HG02885 (cell line): ENCODE measurements around the gene CDH23.
A peak's percentile ranks its signal among the peaks of the same experiment; 100 is the strongest.

Source experiments
- ATAC-seq: cut with Tn5 transposase; IDR thresholded peaks from one replicate; pipeline ENCODE4 v1.9.1; 2021; ENCODE audit warnings: mild to moderate bottlenecking; ENCODE audit not compliant: unreplicated experiment, poor library complexity

Gene CDH23

GRCh38 chr10:71687480-71687879 lies 290.8 kb downstream of the CDH23 start:
- no peak for ATAC-seq

- ATAC-seq, result no peak
Observed at GRCh38 chr10:71688256-71688655, 291.5 kb downstream of the CDH23 start.

GRCh38 chr10:71690094-71690720 lies 293.5 kb downstream of the CDH23 start:
- ATAC-seq, result no peak

GRCh38 chr10:71691405-71691804 lies 294.7 kb downstream of the CDH23 start:
- ATAC-seq, result no peak

- ATAC-seq, result no peak
Observed at GRCh38 chr10:71692598-71693306, 296.0 kb downstream of the CDH23 start.

- ATAC-seq, result no peak
Observed at GRCh38 chr10:71693377-71693776, 296.7 kb downstream of the CDH23 start.

- ATAC-seq, result no peak
Observed at GRCh38 chr10:71694039-71694501, 297.4 kb downstream of the CDH23 start.

- ATAC-seq, result peak; percentile 88
Observed at GRCh38 chr10:71694567-71694968, 297.8 kb downstream of the CDH23 start.

GRCh38 chr10:71695502-71696476 lies 299.1 kb downstream of the CDH23 start:
- ATAC-seq, result no peak

GRCh38 chr10:71696628-71697326 lies 300.1 kb downstream of the CDH23 start:
- no peak for ATAC-seq

- ATAC-seq, result no peak
Observed at GRCh38 chr10:71697938-71698709, 301.4 kb downstream of the CDH23 start.

- ATAC-seq, result no peak
Observed at GRCh38 chr10:71698737-71699136, 302.0 kb downstream of the CDH23 start.

GRCh38 chr10:71700731-71701368 lies 304.1 kb downstream of the CDH23 start:
- ATAC-seq, result no peak

GRCh38 chr10:71701496-71702132 lies 304.9 kb downstream of the CDH23 start:
- ATAC-seq, result no peak

- ATAC-seq, result no peak
Observed at GRCh38 chr10:71703577-71703976, 306.9 kb downstream of the CDH23 start.

GRCh38 chr10:71704816-71705215 lies 308.1 kb downstream of the CDH23 start:
- ATAC-seq, result no peak

GRCh38 chr10:71705582-71705981 lies 308.9 kb downstream of the CDH23 start:
- no peak for ATAC-seq
